ENCODE measurements around the gene PTGDS. TPM values are rescaled to one million over a fixed set of nuclear protein-coding genes. Genes with fewer than 3 reads are reported as not detected.
A peak's percentile ranks its signal among the peaks of the same experiment; 100 is the strongest.

Gene PTGDS
- total RNA-seq, 1 experiment from 2014 or later = not detected

- Histone ChIP-seq H3K27me3 (replicated peaks; ENCODE audit: control insufficient read depth, insufficient read depth, low read length) (no peaks in the 10 kb centered on the region), H3K4me1 (peaks cover 12% of the 10 kb centered on the region), H3K9me3 (no peaks in the 10 kb centered on the region), H3K4me3 (ENCODE audit: low read depth, low read length) (no peak overlapping the region), H3K36me3 (ENCODE audit: control insufficient read depth, insufficient read depth, low read length) (peaks cover 1% of the 10 kb centered on the region)
- no peak for TF ChIP-seq CTCF (IDR thresholded peaks at IDR 0.05; ENCODE audit: insufficient read depth in 1 of 2, low read depth in 1 of 2, low read length in 1 of 2, severe bottlenecking in 1 of 2, unreplicated experiment in 1 of 2)
- H3K27me3 Mint-ChIP-seq (ENCODE audit: insufficient read depth, unreplicated experiment) = no peaks in the 10 kb centered on the region
- peaks cover 82% of the 10 kb centered on the region for H3K36me3 Mint-ChIP-seq (ENCODE audit: insufficient read depth, unreplicated experiment)
- intact Hi-C loops (cut with micrococcal nuclease; ENCODE audit: unreplicated experiment) = loop anchor here (10.0 kb wide), 1 partner anchor 95 kb away; the partner anchor contains the start of genes AJM1 and PHPT1
- H3K9me3 Mint-ChIP-seq (ENCODE audit: unreplicated experiment) = no peaks in the 10 kb centered on the region
- no peaks in the 10 kb centered on the region for H3K4me1 Mint-ChIP-seq (ENCODE audit: low read depth, unreplicated experiment)
- no peak overlapping the region for H3K4me3 Mint-ChIP-seq (ENCODE audit: unreplicated experiment)
- CTCF ChIA-PET = no interaction called here
- no TSS peak for BruUV-seq (replicated peaks)
- peak in 1 of 2 experiments; percentile 39 for DNase-seq
- peak overlapping the region; percentile 26 for H3K27ac Mint-ChIP-seq (ENCODE audit: unreplicated experiment)
- POLR2A ChIA-PET = no interaction called here
Observed at GRCh38 chr9:136939996-136940525, 37.2 kb upstream of the PTGDS start.

- Histone ChIP-seq H3K27me3 (replicated peaks; ENCODE audit: control insufficient read depth, insufficient read depth, low read length) (no peaks in the 10 kb centered on the region), H3K4me3 (ENCODE audit: low read depth, low read length) (no peak overlapping the region), H3K4me1 (peaks cover 18% of the 10 kb centered on the region), H3K9me3 (no peaks in the 10 kb centered on the region), H3K36me3 (ENCODE audit: control insufficient read depth, insufficient read depth, low read length) (peaks cover 1% of the 10 kb centered on the region)
- H3K9me3 Mint-ChIP-seq (ENCODE audit: unreplicated experiment) = no peaks in the 10 kb centered on the region
- H3K4me1 Mint-ChIP-seq (ENCODE audit: low read depth, unreplicated experiment) = no peaks in the 10 kb centered on the region
- no peak for TF ChIP-seq CTCF (IDR thresholded peaks at IDR 0.05; ENCODE audit: insufficient read depth in 1 of 2, low read depth in 1 of 2, low read length in 1 of 2, severe bottlenecking in 1 of 2, unreplicated experiment in 1 of 2)
- peak in 1 of 2 experiments; percentile 30 for DNase-seq
- no peak overlapping the region for H3K4me3 Mint-ChIP-seq (ENCODE audit: unreplicated experiment)
- peaks cover 83% of the 10 kb centered on the region for H3K36me3 Mint-ChIP-seq (ENCODE audit: insufficient read depth, unreplicated experiment)
- no peaks in the 10 kb centered on the region for H3K27me3 Mint-ChIP-seq (ENCODE audit: insufficient read depth, unreplicated experiment)
- H3K27ac Mint-ChIP-seq (ENCODE audit: unreplicated experiment) = peak overlapping the region; percentile 61
- ChIA-PET CTCF (no interaction called here), POLR2A (no interaction called here)
- intact Hi-C loops (cut with micrococcal nuclease; ENCODE audit: unreplicated experiment) = loop anchor here (10.0 kb wide), 1 partner anchor 96 kb away; the partner anchor contains the start of genes AJM1 and PHPT1
- no TSS peak for BruUV-seq (replicated peaks)
Observed at GRCh38 chr9:136940526-136941230, 36.6 kb upstream of the PTGDS start.

- intact Hi-C loops (cut with micrococcal nuclease; ENCODE audit: unreplicated experiment) = loop anchor here (10.0 kb wide), 1 partner anchor 97 kb away; the partner anchor contains the start of genes AJM1 and PHPT1
- no peaks in the 10 kb centered on the region for H3K4me1 Mint-ChIP-seq (ENCODE audit: low read depth, unreplicated experiment)
- CTCF ChIA-PET = no interaction called here
- H3K9me3 Mint-ChIP-seq (ENCODE audit: unreplicated experiment) = no peaks in the 10 kb centered on the region
- no peaks in the 10 kb centered on the region for H3K27me3 ChIP-seq (replicated peaks; ENCODE audit: control insufficient read depth, insufficient read depth, low read length)
- TF ChIP-seq CTCF (IDR thresholded peaks at IDR 0.05; ENCODE audit: insufficient read depth in 1 of 2, low read depth in 1 of 2, low read length in 1 of 2, severe bottlenecking in 1 of 2, unreplicated experiment in 1 of 2) = no peak
- H3K36me3 ChIP-seq (ENCODE audit: control insufficient read depth, insufficient read depth, low read length) = peaks cover 1% of the 10 kb centered on the region
- H3K27me3 Mint-ChIP-seq (ENCODE audit: insufficient read depth, unreplicated experiment) = no peaks in the 10 kb centered on the region
- peak overlapping the region; percentile 31 for H3K4me3 Mint-ChIP-seq (ENCODE audit: unreplicated experiment)
- H3K9me3 ChIP-seq = no peaks in the 10 kb centered on the region
- peaks cover 80% of the 10 kb centered on the region for H3K36me3 Mint-ChIP-seq (ENCODE audit: insufficient read depth, unreplicated experiment)
- peak overlapping the region; percentile 61 for H3K27ac Mint-ChIP-seq (ENCODE audit: unreplicated experiment)
- H3K4me1 ChIP-seq = peaks cover 26% of the 10 kb centered on the region
- POLR2A ChIA-PET = no interaction called here
- no peak overlapping the region for H3K4me3 ChIP-seq (ENCODE audit: low read depth, low read length)
- BruUV-seq (replicated peaks) = no TSS peak
- peak in 1 of 2 experiments; percentile 28 for DNase-seq
Observed at GRCh38 chr9:136941231-136942111, 35.8 kb upstream of the PTGDS start.

Data from Caco-2 (cell line).